Superior temporal gyrus (tissue), 1 donor: ENCODE data around the gene EIPR1.
"Not testable (repeated sequence)": the region's sequence is repeated elsewhere in the genome, so short reads cannot be mapped to it uniquely, and the experiment has no call there.

Source experiments
- DNase-seq: peaks from one replicate; pipeline ENCODE4 v3.0.0-alpha.2; 2016; ENCODE audit errors: extremely low spot score

The EIPR1 gene

DNA sequence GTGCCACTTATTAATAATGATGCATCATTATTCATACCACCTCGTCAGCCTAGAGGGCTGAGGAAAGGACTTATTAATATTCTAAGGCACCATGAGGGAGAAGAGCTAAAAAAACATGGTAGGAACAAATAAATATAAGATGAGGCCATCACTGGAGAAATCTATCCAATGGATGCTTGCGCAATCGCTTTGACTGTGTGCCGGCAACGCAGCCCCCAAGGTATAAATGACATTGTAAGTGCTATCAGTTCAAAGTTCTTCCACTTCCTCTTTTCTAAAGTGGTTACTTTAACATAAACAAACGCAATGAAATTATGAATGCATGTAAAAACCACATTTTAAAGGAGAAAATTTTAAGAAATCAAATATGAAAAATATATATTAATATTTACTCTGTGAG is 164.6 kb downstream of the EIPR1 start:
- no peak for DNase-seq

DNA sequence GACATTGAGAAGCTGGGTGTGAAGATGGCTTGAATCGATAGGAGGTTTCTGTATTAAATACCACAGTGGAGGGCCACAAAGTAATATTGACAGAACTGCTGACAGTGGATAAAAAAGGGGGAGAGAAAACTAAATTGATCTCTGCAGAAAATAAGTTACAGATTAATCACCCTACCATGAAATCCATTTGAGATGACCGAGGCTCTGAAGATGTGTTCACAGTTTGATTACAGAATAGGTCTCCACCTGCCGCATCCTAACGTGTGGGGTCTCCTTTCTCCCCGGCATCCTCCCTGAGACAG is 165.6 kb downstream of the EIPR1 start:
- no peak for DNase-seq

- no peak for DNase-seq
Observed at GRCh38 chr2:3211256-3212060, 166.2 kb downstream of the EIPR1 start.

DNA sequence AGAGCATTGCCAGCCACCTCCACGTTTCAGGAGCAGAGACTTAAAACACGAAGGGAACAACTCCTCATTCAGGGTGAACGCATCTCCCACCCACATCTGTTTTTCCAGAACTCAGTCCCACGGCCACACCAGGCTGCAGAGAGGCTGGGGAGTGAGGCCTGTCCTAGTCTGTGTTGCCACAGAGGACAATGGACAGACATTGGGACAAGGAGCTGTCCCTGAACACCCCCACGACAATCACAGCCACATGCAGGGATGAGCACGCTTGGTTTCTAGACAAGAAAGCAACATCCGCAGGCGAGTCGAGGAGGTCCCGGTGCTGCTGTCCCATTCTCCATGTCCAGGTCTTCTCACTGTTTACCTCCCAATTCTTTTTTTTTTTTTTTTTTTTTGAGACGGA is 167.4 kb downstream of the EIPR1 start:
- DNase-seq: no peak

GRCh38 chr2:3209258-3209657 is 168.4 kb downstream of the EIPR1 start:
- no peak for DNase-seq

- no peak for DNase-seq
Observed at GRCh38 chr2:3208591-3208990, 169.0 kb downstream of the EIPR1 start.

GRCh38 chr2:3208179-3208578 is 169.4 kb downstream of the EIPR1 start:
- DNase-seq: no peak

GRCh38 chr2:3207091-3207491 is 170.5 kb downstream of the EIPR1 start:
- DNase-seq: no peak

DNA sequence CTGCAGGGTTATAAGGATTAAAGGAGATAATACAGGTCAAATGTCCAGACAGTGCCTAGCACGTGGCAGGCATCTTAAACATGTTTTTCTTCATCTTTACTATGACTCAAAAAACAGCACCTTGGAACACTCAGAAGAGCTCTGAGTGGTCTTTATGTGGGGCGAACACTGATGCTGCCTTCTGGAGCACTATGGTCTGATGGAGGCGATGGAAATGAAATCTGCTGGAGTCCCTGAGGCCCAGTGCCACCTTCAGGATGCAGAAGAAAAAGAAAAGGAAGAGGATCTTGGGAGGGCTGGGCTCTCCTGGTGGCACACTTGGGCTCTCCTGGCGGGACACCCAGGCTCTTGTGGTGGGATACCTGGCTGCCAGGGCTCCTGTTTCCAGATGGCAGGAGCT is 171.8 kb downstream of the EIPR1 start:
- DNase-seq: no peak

- no peak for DNase-seq
Observed at GRCh38 chr2:3204031-3204821, 173.4 kb downstream of the EIPR1 start.

- no peak for DNase-seq
Observed at GRCh38 chr2:3203497-3204019, 174.1 kb downstream of the EIPR1 start.

DNA sequence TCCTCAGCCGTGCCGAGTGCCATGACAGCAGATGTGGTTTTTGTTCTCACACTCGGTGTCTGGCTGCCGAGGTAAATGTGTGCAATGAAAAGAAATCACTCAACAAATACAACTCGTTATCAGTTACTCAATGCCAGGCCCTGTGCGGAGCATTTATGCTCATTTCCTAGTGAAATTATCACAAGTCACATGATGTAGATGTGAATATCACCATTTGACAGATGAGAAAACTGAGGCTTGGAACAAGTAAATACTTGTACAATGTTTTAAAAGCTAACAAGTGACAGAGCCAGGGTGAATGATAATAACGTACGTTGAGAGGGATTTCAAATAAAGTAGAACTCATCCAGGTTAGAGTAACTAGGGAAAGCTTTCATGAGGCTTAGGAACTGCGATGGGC is 174.7 kb downstream of the EIPR1 start:
- no peak for DNase-seq

DNA sequence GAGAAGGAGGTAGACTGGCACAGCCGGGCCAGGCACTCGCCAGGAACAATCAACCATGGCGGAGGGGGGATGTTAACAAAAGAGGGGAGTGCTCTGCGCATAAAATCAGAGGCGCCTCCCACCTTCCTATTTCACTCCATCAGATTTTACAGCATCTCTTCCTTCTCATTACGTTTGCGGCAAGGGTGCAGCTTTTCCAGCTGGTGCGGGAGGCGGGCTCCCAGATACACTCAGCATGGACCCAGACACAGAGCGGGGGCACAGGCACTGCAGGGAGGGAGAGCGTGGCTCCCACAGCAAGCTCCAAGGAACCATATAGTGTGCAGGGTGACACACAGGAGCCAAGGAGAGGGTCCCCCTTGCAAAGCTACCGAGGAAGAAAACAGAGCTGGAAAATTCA is 176.3 kb downstream of the EIPR1 start:
- no peak for DNase-seq

- no peak for DNase-seq
Observed at GRCh38 chr2:3200420-3200939, 177.1 kb downstream of the EIPR1 start.

DNA sequence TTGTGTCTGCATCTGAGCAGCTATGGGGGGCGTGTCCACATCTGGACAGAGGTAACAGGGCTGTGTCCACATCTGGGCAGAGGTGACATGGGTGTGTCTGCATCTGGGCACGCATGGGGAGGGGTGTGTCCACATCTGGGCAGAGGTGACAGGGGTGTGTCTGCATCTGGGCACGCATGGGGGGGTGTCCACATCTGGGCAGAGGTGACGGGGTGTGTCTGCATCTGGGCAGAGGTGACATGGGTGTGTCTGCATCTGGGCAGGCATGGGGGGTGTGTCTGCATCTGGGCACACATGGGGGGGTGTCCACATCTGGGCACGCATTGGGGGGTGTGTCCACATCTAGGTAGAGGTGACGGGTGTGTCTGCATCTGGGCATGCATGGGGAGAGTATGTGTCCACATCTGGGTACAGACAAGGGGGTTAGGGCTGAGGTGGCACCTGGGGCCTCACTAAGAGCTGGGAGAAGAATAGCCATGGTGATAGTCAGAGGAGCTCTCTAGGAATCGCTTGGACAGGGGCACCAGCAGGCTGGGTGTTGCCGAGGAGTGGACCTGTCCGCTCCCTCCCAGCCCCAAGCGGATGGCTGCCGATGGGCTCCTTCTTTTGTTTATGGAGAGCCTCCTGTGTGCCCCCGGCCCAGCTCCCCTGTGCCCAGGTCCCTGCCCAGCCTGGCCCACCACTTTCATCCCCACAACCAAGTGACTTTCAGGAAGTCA is 177.8 kb downstream of the EIPR1 start:
- DNase-seq: no peak

GRCh38 chr2:3198671-3199192 is 178.9 kb downstream of the EIPR1 start:
- not testable (repeated sequence) for DNase-seq

DNA sequence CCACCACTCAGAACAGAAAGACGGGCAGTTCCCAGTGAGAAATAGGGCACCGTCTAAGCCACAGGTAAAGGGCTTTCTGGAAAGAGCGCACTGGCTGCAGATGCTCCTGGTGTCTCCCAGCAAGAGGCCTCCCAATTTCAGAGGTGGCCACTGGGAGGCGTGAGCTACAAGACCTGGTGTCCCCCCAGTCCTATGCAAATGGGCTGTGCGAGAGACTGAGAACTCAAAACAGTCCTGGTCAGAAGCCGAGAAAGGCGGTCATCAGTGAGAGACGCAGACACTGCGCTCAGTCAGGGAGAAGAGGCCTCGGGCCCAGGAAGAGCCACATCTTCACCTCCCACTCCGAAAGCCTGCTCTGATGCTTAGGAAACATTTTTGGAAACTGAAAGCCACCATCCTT is 179.5 kb downstream of the EIPR1 start:
- DNase-seq: peak; percentile 40

GRCh38 chr2:3197308-3197707 is 180.3 kb downstream of the EIPR1 start:
- no peak for DNase-seq

GRCh38 chr2:3196716-3197115 is 180.9 kb downstream of the EIPR1 start:
- DNase-seq: no peak

DNA sequence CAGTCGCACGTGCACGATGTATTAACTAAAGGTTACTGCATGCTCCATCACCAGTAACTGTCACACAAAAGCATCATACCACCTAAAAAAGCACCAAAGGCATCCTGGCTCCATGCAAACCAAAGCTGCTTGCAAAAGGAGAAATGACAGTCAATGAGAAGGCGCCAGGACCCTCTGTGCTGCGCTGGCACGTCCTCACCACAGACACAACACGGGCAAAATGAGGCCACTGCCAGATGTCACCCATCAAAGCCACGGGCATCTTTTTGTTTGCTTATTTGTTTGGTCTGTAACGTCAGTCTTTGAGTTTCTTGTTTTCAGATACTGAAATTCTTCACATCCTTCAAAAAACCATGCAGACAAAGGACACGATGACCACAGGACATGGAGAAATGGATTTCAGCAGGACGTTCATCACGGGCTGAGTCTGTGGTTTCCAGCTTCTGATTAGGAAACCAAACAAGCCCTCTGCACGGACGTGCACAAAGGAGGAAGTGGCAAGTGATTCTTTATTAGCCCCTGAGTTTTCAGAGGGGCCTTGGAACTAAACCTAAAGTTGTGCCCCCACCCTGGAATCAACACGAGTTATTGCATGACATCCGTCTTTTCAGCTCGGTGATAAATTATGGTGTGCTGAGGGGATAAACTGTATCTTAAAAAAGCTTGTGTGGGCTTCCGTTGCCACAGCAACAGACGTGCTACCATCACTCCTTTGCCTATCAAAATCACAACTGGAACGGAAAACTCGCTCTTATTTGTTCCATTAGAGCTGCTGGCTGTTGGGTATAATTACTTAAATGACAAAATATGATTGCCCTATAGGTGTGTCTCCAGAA is 181.8 kb downstream of the EIPR1 start:
- no peak for DNase-seq

DNA sequence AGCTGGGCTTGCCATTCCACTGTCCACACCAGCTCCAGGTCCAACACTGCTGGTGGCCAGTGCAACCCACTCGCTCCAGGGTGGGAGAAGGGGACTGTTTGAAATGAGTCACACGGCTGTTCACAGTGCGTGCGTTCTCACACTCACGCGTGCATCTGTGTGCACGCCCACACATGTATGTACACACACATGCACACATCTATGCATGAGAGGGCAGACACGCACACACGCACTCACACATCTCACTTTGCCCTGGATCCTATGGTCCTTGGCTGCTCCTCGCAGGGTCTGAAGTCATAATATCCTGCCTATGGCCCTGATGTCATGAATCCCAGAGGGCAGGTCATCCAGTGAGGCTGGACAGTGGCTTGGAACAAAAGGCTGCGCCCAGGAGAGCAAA is 182.8 kb downstream of the EIPR1 start:
- no peak for DNase-seq
